NCI-H748 treated with DMSO at 0.1 percent for 48 hours (cell line): ENCODE measurements around the gene EFS.
A peak's percentile ranks its signal among the peaks of the same experiment; 100 is the strongest.
"Not testable (repeated sequence)": the region's sequence is repeated elsewhere in the genome, so short reads cannot be mapped to it uniquely, and the experiment has no call there.

Experiments
- DNase-seq: peaks from one replicate; lab custom pipeline; 2025; lab: John Stamatoyannopoulos, UW

Gene EFS

GRCh38 chr14:23399136-23399535 lies 34.2 kb upstream of the EFS start:
- DNase-seq, result no peak

GRCh38 chr14:23398348-23398747 lies 33.4 kb upstream of the EFS start:
- DNase-seq, result no peak

- no peak for DNase-seq
These were observed 31.9 kb upstream of the EFS start for GRCh38 chr14:23396781-23397407.

GRCh38 chr14:23396126-23396525 lies 31.2 kb upstream of the EFS start:
- no peak for DNase-seq

- DNase-seq, result no peak
These were observed 27.6 kb upstream of the EFS start for GRCh38 chr14:23392613-23393012.

GRCh38 chr14:23389871-23390270 lies 24.9 kb upstream of the EFS start:
- DNase-seq, result not testable (repeated sequence)

GRCh38 chr14:23389396-23389795 lies 24.4 kb upstream of the EFS start:
- no peak for DNase-seq

- DNase-seq, result no peak
These were observed 24.0 kb upstream of the EFS start for GRCh38 chr14:23388996-23389395.

- DNase-seq, result no peak
These were observed 23.2 kb upstream of the EFS start for GRCh38 chr14:23387916-23388882.

- DNase-seq, result no peak
These were observed 22.0 kb upstream of the EFS start for GRCh38 chr14:23386999-23387398.

GRCh38 chr14:23386266-23386657 lies 21.3 kb upstream of the EFS start:
- not testable (repeated sequence) for DNase-seq

GRCh38 chr14:23385642-23386265 lies 20.8 kb upstream of the EFS start:
- no peak for DNase-seq

GRCh38 chr14:23385244-23385641 lies 20.3 kb upstream of the EFS start:
- no peak for DNase-seq

GRCh38 chr14:23384364-23385080 lies 19.6 kb upstream of the EFS start:
- no peak for DNase-seq

- no peak for DNase-seq
These were observed 17.9 kb upstream of the EFS start for GRCh38 chr14:23382731-23383440.

GRCh38 chr14:23382276-23382675 lies 17.3 kb upstream of the EFS start:
- DNase-seq, result no peak

GRCh38 chr14:23381871-23382270 lies 16.9 kb upstream of the EFS start:
- peak; percentile 32 for DNase-seq

GRCh38 chr14:23380976-23381375 lies 16.0 kb upstream of the EFS start:
- DNase-seq, result no peak

- DNase-seq, result no peak
These were observed 15.4 kb upstream of the EFS start for GRCh38 chr14:23380197-23380914.

GRCh38 chr14:23379366-23380196 lies 14.6 kb upstream of the EFS start:
- DNase-seq, result peak; percentile 31
